Fibroblast of gingiva (primary cell): ENCODE measurements around the gene PHF1.
"Not testable (repeated sequence)": the region's sequence is repeated elsewhere in the genome, so short reads cannot be mapped to it uniquely, and the experiment has no call there.

Experiments used
- DNase-seq: peaks from one replicate; pipeline ENCODE4 v3.0.0-alpha.2; 2011; ENCODE audit warnings: low read depth

The PHF1 gene

GRCh38 chr6:33410711-33411631 is at the start of gene PHF1:
PHF1 (plus strand) TSS chr6:33411014; CDS start chr6:33412264, 1,250 bp downstream.
- peak; percentile 88 for DNase-seq

- DNase-seq, result not testable (repeated sequence)
Measured at GRCh38 chr6:33363486-33363885, 47.3 kb upstream of the PHF1 start.

- not testable (repeated sequence) for DNase-seq
Measured at GRCh38 chr6:33364475-33365205, 46.2 kb upstream of the PHF1 start.

- DNase-seq, result not testable (repeated sequence)
Measured at GRCh38 chr6:33365206-33365971, 45.4 kb upstream of the PHF1 start.

GRCh38 chr6:33367009-33367714 is 43.7 kb upstream of the PHF1 start:
- no peak for DNase-seq

- not testable (repeated sequence) for DNase-seq
Measured at GRCh38 chr6:33367715-33368025, 43.1 kb upstream of the PHF1 start.

- DNase-seq, result not testable (repeated sequence)
Measured at GRCh38 chr6:33371901-33372300, 38.9 kb upstream of the PHF1 start.

GRCh38 chr6:33372526-33373123 is 38.2 kb upstream of the PHF1 start:
- DNase-seq, result no peak

- peak; percentile 50 for DNase-seq
Measured at GRCh38 chr6:33373960-33374910, 36.6 kb upstream of the PHF1 start.

GRCh38 chr6:33375143-33375671 is 35.6 kb upstream of the PHF1 start:
- DNase-seq, result peak; percentile 92

GRCh38 chr6:33377171-33377570 is 33.6 kb upstream of the PHF1 start:
- DNase-seq, result peak; percentile 14

GRCh38 chr6:33379184-33379583 is 31.6 kb upstream of the PHF1 start:
- not testable (repeated sequence) for DNase-seq

- DNase-seq, result no peak
Measured at GRCh38 chr6:33380272-33380981, 30.4 kb upstream of the PHF1 start.

- no peak for DNase-seq
Measured at GRCh38 chr6:33383427-33384185, 27.2 kb upstream of the PHF1 start.

- DNase-seq, result peak; percentile 76
Measured at GRCh38 chr6:33384581-33385020, 26.2 kb upstream of the PHF1 start.

GRCh38 chr6:33390173-33390572 is 20.6 kb upstream of the PHF1 start:
- DNase-seq, result no peak

GRCh38 chr6:33390767-33391277 is 20.0 kb upstream of the PHF1 start:
- no peak for DNase-seq

GRCh38 chr6:33391278-33391921 is 19.4 kb upstream of the PHF1 start, which contains the start of gene KIFC1:
KIFC1 (plus strand) TSS chr6:33391823; CDS start chr6:33391986, 163 bp downstream.
- peak; percentile 100 for DNase-seq
